HepG2 (cell line): ENCODE results near the gene HCK. TPM values are rescaled to one million over a fixed set of nuclear protein-coding genes. Genes with fewer than 3 reads are reported as not detected.

Source experiments
- ESRRA ChIP-seq: sonication (generic); formaldehyde crosslinking; IDR thresholded peaks from 2 replicates; pipeline ENCODE4 v1.5.1; 2020; ENCODE audit warnings: mild to moderate bottlenecking, low read depth, missing genetic modification reagents
- NFIB ChIP-seq: sonication (generic); formaldehyde crosslinking; IDR thresholded peaks from 2 replicates; pipeline ENCODE4 v1.9.0; 2021; ENCODE audit warnings: missing genetic modification reagents, mild to moderate bottlenecking, borderline replicate concordance
- RFXAP ChIP-seq: sonication (generic); formaldehyde crosslinking; IDR thresholded peaks from 2 replicates; pipeline ENCODE4 v1.4.0; 2020; ENCODE audit warnings: missing genetic modification reagents, borderline replicate concordance
- SYNCRIP ChIP-seq: fragments of 200-400 bp; formaldehyde crosslinking; IDR thresholded peaks from 2 replicates; pipeline ENCODE4 v1.6.1; 2018; ENCODE audit warnings: mild to moderate bottlenecking, low read depth, low read length; ENCODE audit not compliant: insufficient read depth
- TBX2 ChIP-seq: sonication (generic); formaldehyde crosslinking; IDR thresholded peaks from 2 replicates; pipeline ENCODE4 v1.5.0; 2020; ENCODE audit warnings: missing genetic modification reagents, mild to moderate bottlenecking, borderline replicate concordance
- XRCC5 ChIP-seq: fragments of 200-400 bp; formaldehyde crosslinking; optimal IDR thresholded peaks from 2 replicates; pipeline ENCODE3; 2017; ENCODE audit warnings: mild to moderate bottlenecking, low read length
- YEATS4 ChIP-seq: sonication (generic); formaldehyde crosslinking; IDR thresholded peaks from 2 replicates; pipeline ENCODE4 v1.4.0; 2020; ENCODE audit warnings: missing genetic modification reagents, borderline replicate concordance
- ZNF432 ChIP-seq: sonication (generic); formaldehyde crosslinking; IDR thresholded peaks from 2 replicates; pipeline ENCODE4 v1.5.0; 2020; ENCODE audit warnings: missing genetic modification reagents, mild to moderate bottlenecking, borderline replicate concordance
- ZNF556 ChIP-seq: sonication (generic); formaldehyde crosslinking; IDR thresholded peaks from 2 replicates; pipeline ENCODE4 v1.4.0; 2020; ENCODE audit warnings: mild to moderate bottlenecking, missing genetic modification reagents, borderline replicate concordance
- ZNF83 ChIP-seq: sonication (generic); formaldehyde crosslinking; IDR thresholded peaks from 2 replicates; pipeline ENCODE4 v1.4.0; 2020; ENCODE audit warnings: missing genetic modification reagents, mild to moderate bottlenecking, borderline replicate concordance
- ZNF883 ChIP-seq: sonication (generic); formaldehyde crosslinking; IDR thresholded peaks from 2 replicates; pipeline ENCODE4 v1.5.1; 2020; ENCODE audit warnings: mild to moderate bottlenecking, missing genetic modification reagents; ENCODE audit errors: not compliant biosample characterization
- polyA plus RNA-seq, 8 experiments: library from polyadenylated mRNA; depleted of rRNA in 3 of 8; stranded (reverse) in 7 of 8; unstranded in 1 of 8; fragments of >200 nt; fragmentation: Illumina TruSeq in 4 of 8; extraction: Trizol in 4 of 8; gene quantifications; 2 replicates each; pipeline versions ENCODE4 v1.2.1 to v1.2.3, GENCODE V29; 2011 to 2016; ENCODE audit warnings: low read depth in 4 of 8, missing spikeins in 1 of 8, mixed read lengths in 1 of 8; ENCODE audit not compliant: insufficient read depth in 1 of 8
- total RNA-seq, 5 experiments: library from RNA; depleted of rRNA; stranded (reverse); fragments of >200 nt; fragmentation: Illumina TruSeq; extraction: Trizol; gene quantifications; 2 replicates each; pipeline ENCODE4 v1.2.3, GENCODE V29; 2016; ENCODE audit warnings: low read depth in 1 of 5
- TF ChIP-seq, protein P1 (sequence below), 2 experiments: fragments of 450-650 bp in 1 of 2; sonication (generic) in 1 of 2; formaldehyde crosslinking in 1 of 2; IDR thresholded peaks; 2 replicates each; pipeline versions ENCODE4 v1.6.1 to v1.8.0; 2016 to 2022; ENCODE audit warnings: antibody characterized with exemption in 1 of 2, mild to moderate bottlenecking in 1 of 2, missing genetic modification reagents in 1 of 2
- TF ChIP-seq, protein P2 (sequence below): sonication (generic); formaldehyde crosslinking; IDR thresholded peaks from 2 replicates; pipeline ENCODE4 v1.5.1; 2020; ENCODE audit warnings: mild to moderate bottlenecking, missing genetic modification reagents, borderline replicate concordance

HCK gene
- total and polyA plus RNA-seq, 2 of the 13 experiments (the other 11 are each of a cell fraction or from before 2014, with no cell fraction given), result 0.04 TPM; not detected in 1

DNA sequence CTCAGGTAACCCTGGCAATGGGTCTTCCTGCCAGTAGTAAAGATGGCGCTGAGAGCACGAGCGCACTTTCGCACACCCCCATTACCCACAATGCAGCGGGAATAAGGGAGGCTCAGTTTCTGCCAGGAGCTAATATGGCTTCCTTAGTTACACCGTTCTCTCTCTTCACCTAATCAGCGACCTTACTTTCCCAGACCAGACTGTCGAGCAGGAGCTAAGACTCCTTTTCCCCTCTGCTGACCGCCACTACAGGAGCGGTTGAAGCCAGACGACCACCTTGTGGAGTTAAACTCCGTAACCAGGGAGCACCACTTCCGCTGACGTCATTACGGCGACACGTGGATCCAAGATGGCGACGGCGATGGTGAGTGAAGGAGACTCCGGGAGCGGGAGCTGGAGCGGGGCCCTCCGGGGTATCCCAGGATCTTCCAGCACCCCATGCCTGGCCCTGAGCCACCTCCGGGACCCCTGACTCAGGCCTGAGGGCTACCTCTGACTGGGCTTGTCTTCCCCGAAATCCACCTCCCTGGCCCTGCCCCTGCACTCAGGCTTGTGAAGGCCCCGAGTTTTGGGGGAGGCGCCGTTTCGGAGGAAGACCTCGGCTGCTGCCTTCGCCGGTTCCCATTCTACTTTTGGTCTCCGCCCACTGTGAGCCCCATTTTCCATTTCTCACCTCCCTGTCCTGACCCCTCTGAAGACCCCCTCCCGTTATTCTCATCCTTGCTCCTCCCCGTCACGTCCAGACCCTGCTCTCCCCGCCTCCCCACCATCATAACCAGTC, 57.5 kb downstream of the HCK start, which contains the start of gene TM9SF4 (continued):
- TF ChIP-seq, protein P1, sequence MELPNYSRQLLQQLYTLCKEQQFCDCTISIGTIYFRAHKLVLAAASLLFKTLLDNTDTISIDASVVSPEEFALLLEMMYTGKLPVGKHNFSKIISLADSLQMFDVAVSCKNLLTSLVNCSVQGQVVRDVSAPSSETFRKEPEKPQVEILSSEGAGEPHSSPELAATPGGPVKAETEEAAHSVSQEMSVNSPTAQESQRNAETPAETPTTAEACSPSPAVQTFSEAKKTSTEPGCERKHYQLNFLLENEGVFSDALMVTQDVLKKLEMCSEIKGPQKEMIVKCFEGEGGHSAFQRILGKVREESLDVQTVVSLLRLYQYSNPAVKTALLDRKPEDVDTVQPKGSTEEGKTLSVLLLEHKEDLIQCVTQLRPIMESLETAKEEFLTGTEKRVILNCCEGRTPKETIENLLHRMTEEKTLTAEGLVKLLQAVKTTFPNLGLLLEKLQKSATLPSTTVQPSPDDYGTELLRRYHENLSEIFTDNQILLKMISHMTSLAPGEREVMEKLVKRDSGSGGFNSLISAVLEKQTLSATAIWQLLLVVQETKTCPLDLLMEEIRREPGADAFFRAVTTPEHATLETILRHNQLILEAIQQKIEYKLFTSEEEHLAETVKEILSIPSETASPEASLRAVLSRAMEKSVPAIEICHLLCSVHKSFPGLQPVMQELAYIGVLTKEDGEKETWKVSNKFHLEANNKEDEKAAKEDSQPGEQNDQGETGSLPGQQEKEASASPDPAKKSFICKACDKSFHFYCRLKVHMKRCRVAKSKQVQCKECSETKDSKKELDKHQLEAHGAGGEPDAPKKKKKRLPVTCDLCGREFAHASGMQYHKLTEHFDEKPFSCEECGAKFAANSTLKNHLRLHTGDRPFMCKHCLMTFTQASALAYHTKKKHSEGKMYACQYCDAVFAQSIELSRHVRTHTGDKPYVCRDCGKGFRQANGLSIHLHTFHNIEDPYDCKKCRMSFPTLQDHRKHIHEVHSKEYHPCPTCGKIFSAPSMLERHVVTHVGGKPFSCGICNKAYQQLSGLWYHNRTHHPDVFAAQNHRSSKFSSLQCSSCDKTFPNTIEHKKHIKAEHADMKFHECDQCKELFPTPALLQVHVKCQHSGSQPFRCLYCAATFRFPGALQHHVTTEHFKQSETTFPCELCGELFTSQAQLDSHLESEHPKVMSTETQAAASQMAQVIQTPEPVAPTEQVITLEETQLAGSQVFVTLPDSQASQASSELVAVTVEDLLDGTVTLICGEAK (IDR thresholded peaks at IDR 0.05), result no peak; the same call in 1 of the 2 replicates
- TF ChIP-seq, protein P1 (CRISPR knock-in tag; IDR thresholded peaks at IDR 0.05), result peak; percentile 92
- no peak for TF ChIP-seq NFIB
- TF ChIP-seq XRCC5, result peak; percentile 82
- 0 out of 2 replicates have a peak, but pooled peaks have one; percentile 51 for TF ChIP-seq ZNF432
- peak; percentile 94 for TF ChIP-seq ZNF883 (CRISPR knock-in tag)
- TF ChIP-seq, protein P2, sequence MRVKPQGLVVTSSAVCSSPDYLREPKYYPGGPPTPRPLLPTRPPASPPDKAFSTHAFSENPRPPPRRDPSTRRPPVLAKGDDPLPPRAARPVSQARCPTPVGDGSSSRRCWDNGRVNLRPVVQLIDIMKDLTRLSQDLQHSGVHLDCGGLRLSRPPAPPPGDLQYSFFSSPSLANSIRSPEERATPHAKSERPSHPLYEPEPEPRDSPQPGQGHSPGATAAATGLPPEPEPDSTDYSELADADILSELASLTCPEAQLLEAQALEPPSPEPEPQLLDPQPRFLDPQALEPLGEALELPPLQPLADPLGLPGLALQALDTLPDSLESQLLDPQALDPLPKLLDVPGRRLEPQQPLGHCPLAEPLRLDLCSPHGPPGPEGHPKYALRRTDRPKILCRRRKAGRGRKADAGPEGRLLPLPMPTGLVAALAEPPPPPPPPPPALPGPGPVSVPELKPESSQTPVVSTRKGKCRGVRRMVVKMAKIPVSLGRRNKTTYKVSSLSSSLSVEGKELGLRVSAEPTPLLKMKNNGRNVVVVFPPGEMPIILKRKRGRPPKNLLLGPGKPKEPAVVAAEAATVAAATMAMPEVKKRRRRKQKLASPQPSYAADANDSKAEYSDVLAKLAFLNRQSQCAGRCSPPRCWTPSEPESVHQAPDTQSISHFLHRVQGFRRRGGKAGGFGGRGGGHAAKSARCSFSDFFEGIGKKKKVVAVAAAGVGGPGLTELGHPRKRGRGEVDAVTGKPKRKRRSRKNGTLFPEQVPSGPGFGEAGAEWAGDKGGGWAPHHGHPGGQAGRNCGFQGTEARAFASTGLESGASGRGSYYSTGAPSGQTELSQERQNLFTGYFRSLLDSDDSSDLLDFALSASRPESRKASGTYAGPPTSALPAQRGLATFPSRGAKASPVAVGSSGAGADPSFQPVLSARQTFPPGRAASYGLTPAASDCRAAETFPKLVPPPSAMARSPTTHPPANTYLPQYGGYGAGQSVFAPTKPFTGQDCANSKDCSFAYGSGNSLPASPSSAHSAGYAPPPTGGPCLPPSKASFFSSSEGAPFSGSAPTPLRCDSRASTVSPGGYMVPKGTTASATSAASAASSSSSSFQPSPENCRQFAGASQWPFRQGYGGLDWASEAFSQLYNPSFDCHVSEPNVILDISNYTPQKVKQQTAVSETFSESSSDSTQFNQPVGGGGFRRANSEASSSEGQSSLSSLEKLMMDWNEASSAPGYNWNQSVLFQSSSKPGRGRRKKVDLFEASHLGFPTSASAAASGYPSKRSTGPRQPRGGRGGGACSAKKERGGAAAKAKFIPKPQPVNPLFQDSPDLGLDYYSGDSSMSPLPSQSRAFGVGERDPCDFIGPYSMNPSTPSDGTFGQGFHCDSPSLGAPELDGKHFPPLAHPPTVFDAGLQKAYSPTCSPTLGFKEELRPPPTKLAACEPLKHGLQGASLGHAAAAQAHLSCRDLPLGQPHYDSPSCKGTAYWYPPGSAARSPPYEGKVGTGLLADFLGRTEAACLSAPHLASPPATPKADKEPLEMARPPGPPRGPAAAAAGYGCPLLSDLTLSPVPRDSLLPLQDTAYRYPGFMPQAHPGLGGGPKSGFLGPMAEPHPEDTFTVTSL (CRISPR knock-in tag), result no peak
- TF ChIP-seq YEATS4 (CRISPR knock-in tag), result peak; percentile 100
- peak; percentile 92; the same call in 1 of the 2 replicates for TF ChIP-seq RFXAP
- TF ChIP-seq ESRRA (CRISPR knock-in tag), result peak; percentile 89
- peak; percentile 89 for TF ChIP-seq ZNF83 (CRISPR knock-in tag)
- no peak for TF ChIP-seq SYNCRIP
- TF ChIP-seq TBX2 (CRISPR knock-in tag), result peak; percentile 83
- peak; percentile 99 for TF ChIP-seq ZNF556
